CD4-positive, alpha-beta memory T cell (primary cell): ENCODE measurements around the gene COPE. TPM values are rescaled to one million over a fixed set of nuclear protein-coding genes. Genes with fewer than 3 reads are reported as not detected.

ENCODE experiments used
- CTCF ChIA-PET: fragments of 350-600 bp; sonication (Branson Sonifier 250); formaldehyde crosslinking; loops from one replicate; lab custom pipeline; 2021; ENCODE audit warnings: inconsistent platforms; ENCODE audit not compliant: partially characterized antibody; lab: Charles Lee
- POLR2A ChIA-PET: fragments of 350-600 bp; sonication (Branson Sonifier 250); formaldehyde crosslinking; loops from one replicate; lab custom pipeline; 2021; ENCODE audit not compliant: partially characterized antibody; lab: Charles Lee
- DNase-seq, 5 donors: peaks; one replicate each; pipeline versions ENCODE4 v3.0.0 to v3.0.0-alpha.2; 2020 to 2022; ENCODE audit warnings: mixed read lengths in 1 of 5
- H3K27ac ChIP-seq: one replicate; pipeline ENCODE4 v1.7.0; 2013; ENCODE audit warnings: low read depth, low read length
- H3K27me3 ChIP-seq: 2 replicates; pipeline ENCODE4 v1.7.0; 2013; ENCODE audit warnings: mild to moderate bottlenecking, low read length, moderate library complexity; ENCODE audit not compliant: insufficient read depth
- H3K36me3 ChIP-seq: 2 replicates; pipeline ENCODE4 v1.7.0; 2013; ENCODE audit warnings: mild to moderate bottlenecking, low read length, moderate library complexity; ENCODE audit not compliant: insufficient read depth
- H3K4me1 ChIP-seq: 2 replicates; pipeline ENCODE4 v1.7.0; 2013; ENCODE audit warnings: mild to moderate bottlenecking, low read length, moderate library complexity; ENCODE audit not compliant: insufficient read depth
- H3K4me3 ChIP-seq, 2 donors: one replicate each; pipeline ENCODE4 v1.7.0; 2013; ENCODE audit warnings: low read length in 2 of 2, mild to moderate bottlenecking in 1 of 2
- H3K9me3 ChIP-seq, 2 donors: one replicate each; pipeline ENCODE4 v1.7.0; 2013; ENCODE audit warnings: low read length in 2 of 2, control low read depth in 1 of 2; ENCODE audit not compliant: control insufficient read depth in 1 of 2
- H3K27ac Mint-ChIP-seq, 7 donors: one replicate each; pipeline ENCODE4 v1.8.0; 2020 to 2021; ENCODE audit warnings: mixed read lengths in 7 of 7, mild to moderate bottlenecking in 6 of 7, inconsistent platforms in 3 of 7, moderate library complexity in 3 of 7
- H3K27me3 Mint-ChIP-seq, 2 donors: one replicate each; pipeline ENCODE4 v1.8.0; 2020 to 2021; ENCODE audit warnings: mixed read lengths in 2 of 2
- H3K36me3 Mint-ChIP-seq, 2 donors: one replicate each; pipeline ENCODE4 v1.8.0; 2020 to 2021; ENCODE audit warnings: mixed read lengths in 2 of 2, inconsistent platforms in 1 of 2, mild to moderate bottlenecking in 1 of 2
- H3K4me1 Mint-ChIP-seq, 4 donors: one replicate each; pipeline ENCODE4 v1.8.0; 2020 to 2021; ENCODE audit warnings: mixed read lengths in 4 of 4, mild to moderate bottlenecking in 1 of 4
- H3K4me3 Mint-ChIP-seq, 8 donors: one replicate each; pipeline ENCODE4 v1.8.0; 2020 to 2021; ENCODE audit warnings: mixed read lengths in 8 of 8, mild to moderate bottlenecking in 7 of 8, moderate library complexity in 6 of 8, inconsistent platforms in 3 of 8
- H3K9me3 Mint-ChIP-seq, 8 donors: one replicate each; pipeline ENCODE4 v1.8.0; 2020 to 2021; ENCODE audit warnings: mixed read lengths in 8 of 8, mild to moderate bottlenecking in 5 of 8, inconsistent platforms in 3 of 8, moderate library complexity in 1 of 8
- intact Hi-C: fragments of 100-400 bp; cut with micrococcal nuclease; formaldehyde crosslinking; loops from one replicate; pipeline ENCODE4 v1.15.1; 2023
- polyA plus RNA-seq, 2 donors: library from polyadenylated mRNA; unstranded; fragments of 300-500 nt; fragmentation: Illumina TruSeq; gene quantifications; one replicate each; pipeline ENCODE4 v1.2.3, GENCODE V29; 2021
- total RNA-seq, 2 experiments: library from RNA; stranded (reverse); gene quantifications; one replicate each; pipeline ENCODE4 v1.2.3, GENCODE V29; 2021

The COPE gene
- total and polyA plus RNA-seq, 4 experiments from 2014 or later = 165 to 276 (median 221) TPM

DNA sequence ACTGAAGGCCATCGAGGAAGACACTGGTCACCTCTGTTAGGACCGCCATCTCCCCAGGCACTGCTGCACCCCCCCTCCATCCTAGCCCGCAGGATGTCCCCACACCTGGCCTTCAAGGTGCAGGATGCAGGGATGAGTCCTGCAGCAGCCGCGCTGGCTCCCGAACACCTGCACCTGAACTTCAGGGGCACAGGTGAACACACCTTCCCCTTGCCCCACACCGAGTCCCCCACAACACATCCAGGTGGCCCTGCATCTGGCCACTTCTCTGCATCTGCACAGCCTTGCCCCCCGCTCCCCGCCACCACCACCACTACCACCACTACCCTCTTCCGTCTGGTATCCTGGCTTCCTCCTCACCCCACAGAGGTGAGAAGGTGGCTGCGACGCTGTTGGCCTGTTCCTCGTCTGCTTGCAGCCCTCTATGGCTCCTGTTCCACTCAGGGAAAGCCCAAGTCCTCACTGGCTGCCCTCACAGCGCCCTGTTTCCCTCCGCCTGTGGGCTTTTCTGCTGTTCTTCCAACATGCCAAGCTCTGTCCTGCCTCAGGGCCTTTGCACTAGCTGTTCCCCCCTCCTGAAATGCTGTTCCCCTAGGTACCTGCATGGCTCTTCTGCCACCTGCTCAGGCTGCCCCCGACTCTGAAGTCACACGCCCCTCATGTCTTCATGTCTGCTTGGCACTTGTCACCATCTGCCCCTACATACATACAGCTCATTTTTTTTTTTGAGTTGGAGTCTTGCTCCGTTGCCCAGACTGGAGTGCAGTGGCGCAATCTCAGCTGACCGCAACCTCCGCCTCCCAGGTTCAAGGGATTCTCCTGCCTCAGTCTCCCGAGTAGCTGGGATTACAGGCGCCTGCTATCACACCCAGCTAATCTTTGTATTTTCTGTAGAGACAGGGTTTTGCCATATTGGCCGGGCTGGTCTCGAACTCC lies 21.8 kb downstream of the COPE start:
- Mint-ChIP-seq H3K27ac (peak overlapping the region in 1 of 7 donors; percentile 8), H3K27me3 (peaks cover 15 to 17% of the 10 kb centered on the region in 2 donors), H3K4me3 (peak overlapping the region; percentile 9 to 57 (median 40)), H3K4me1 (peaks cover 7 to 17% (median 11%) of the 10 kb centered on the region in 4 donors), H3K36me3 (peaks cover 6 to 17% of the 10 kb centered on the region in 2 donors), H3K9me3 (peaks cover 0 to 1% (median 0%) of the 10 kb centered on the region in 8 donors)
- Histone ChIP-seq H3K36me3 (peaks cover 7% of the 10 kb centered on the region), H3K27ac (no peak overlapping the region), H3K4me1 (peaks cover 7% of the 10 kb centered on the region), H3K27me3 (no peaks in the 10 kb centered on the region), H3K4me3 (no peak overlapping the region), H3K9me3 (no peaks in the 10 kb centered on the region)
- peak in 1 of 5 donors; percentile 34 for DNase-seq
- ChIA-PET POLR2A (no interaction called here), CTCF (interaction anchor here (1.0 kb wide), 1 partner anchor 31 kb away, joined by 3 read pairs; no protein-coding TSS in a partner anchor)
- intact Hi-C loops = no loop called here

- H3K36me3 Mint-ChIP-seq = peaks cover 2 to 13% of the 10 kb centered on the region in 2 donors
- Histone ChIP-seq H3K9me3 (no peaks in the 10 kb centered on the region), H3K27me3 (no peaks in the 10 kb centered on the region), H3K4me3 (no peak overlapping the region), H3K36me3 (peaks cover 7% of the 10 kb centered on the region), H3K27ac (no peak overlapping the region), H3K4me1 (peaks cover 7% of the 10 kb centered on the region)
- POLR2A ChIA-PET = no interaction called here
- intact Hi-C loops = no loop called here
- H3K4me3 Mint-ChIP-seq = peak overlapping the region; percentile 47 to 79 (median 64)
- DNase-seq = peak in 1 of 5 donors; percentile 40
- peaks cover 0 to 1% (median 0%) of the 10 kb centered on the region in 8 donors for H3K9me3 Mint-ChIP-seq
- CTCF ChIA-PET = no interaction called here
- peaks cover 7 to 17% (median 11%) of the 10 kb centered on the region in 4 donors for H3K4me1 Mint-ChIP-seq
- H3K27ac Mint-ChIP-seq = peak overlapping the region in 1 of 7 donors; percentile 26
- peaks cover 15 to 17% of the 10 kb centered on the region in 2 donors for H3K27me3 Mint-ChIP-seq
Observed at GRCh38 chr19:18896421-18896841, 22.8 kb downstream of the COPE start.

- POLR2A ChIA-PET = no interaction called here
- peak in 1 of 5 donors; percentile 7 for DNase-seq
- Mint-ChIP-seq H3K9me3 (peaks cover 0 to 1% (median 0%) of the 10 kb centered on the region in 8 donors), H3K36me3 (peaks cover 0 to 10% of the 10 kb centered on the region in 2 donors), H3K27me3 (peaks cover 15 to 17% of the 10 kb centered on the region in 2 donors), H3K4me3 (peak within 1 kb of the TSS; percentile 47 to 79 (median 64)), H3K27ac (peak within 1 kb of the TSS in 1 of 7 donors; percentile 26), H3K4me1 (peaks cover 7 to 17% (median 11%) of the 10 kb centered on the region in 4 donors)
- Histone ChIP-seq H3K4me3 (no peak within 1 kb of the TSS), H3K27me3 (no peaks in the 10 kb centered on the region), H3K36me3 (peaks cover 4% of the 10 kb centered on the region), H3K27ac (no peak within 1 kb of the TSS), H3K9me3 (no peaks in the 10 kb centered on the region), H3K4me1 (peaks cover 7% of the 10 kb centered on the region)
- intact Hi-C loops = no loop called here
- CTCF ChIA-PET = no interaction called here
Observed at GRCh38 chr19:18895824-18896341, 23.3 kb downstream of the COPE start, which contains the start of gene CERS1. Gene CERS1, minus strand, starts transcription at chr19:18896158. Its CDS starts 86 bp downstream, at chr19:18896072.

DNA sequence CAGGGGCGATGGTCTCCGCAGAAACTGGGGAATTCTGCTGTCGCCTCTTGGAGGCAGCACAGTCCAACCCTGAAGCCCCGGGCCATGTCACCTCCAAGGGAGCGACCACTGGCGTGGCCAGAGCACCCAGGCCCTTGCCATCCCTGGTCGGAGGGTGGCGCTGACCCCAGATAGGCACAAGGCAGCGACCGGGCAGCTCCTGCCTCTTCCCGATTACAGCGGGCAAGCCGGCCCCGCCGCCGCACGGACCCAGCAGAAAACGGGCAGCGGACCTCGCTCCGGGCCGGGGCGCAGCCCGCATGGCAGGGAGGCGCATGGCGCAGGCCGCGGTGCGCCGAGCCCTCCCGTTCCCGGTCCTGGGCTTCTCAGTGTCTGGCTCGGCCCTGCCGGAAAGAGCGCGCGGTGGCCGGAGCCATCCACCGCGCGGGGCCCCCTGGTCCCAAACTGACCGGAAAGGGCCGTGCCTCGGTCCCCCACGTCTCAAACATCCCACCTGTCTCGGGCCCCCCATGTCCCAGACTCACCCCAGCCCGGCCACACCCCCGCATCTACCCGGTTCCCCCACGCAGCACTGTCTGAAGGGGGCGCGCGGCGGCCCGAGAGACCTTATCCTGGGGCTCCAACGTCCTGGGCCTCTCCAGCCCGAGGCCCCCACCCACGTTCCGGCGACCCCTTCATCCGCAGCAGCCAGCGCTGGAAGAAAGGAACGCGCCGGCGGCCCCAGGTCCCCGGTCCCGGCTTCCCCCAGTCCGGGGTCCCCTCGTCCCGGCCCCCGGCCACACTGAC lies 24.0 kb downstream of the COPE start:
- Histone ChIP-seq H3K27ac (no peak overlapping the region), H3K4me3 (no peak overlapping the region), H3K4me1 (peaks cover 7% of the 10 kb centered on the region), H3K36me3 (no peaks in the 10 kb centered on the region), H3K27me3 (no peaks in the 10 kb centered on the region), H3K9me3 (no peaks in the 10 kb centered on the region)
- peaks cover 0 to 1% (median 0%) of the 10 kb centered on the region in 8 donors for H3K9me3 Mint-ChIP-seq
- no peak overlapping the region for H3K27ac Mint-ChIP-seq
- H3K27me3 Mint-ChIP-seq = peaks cover 15 to 17% of the 10 kb centered on the region in 2 donors
- POLR2A ChIA-PET = no interaction called here
- intact Hi-C loops = no loop called here
- H3K36me3 Mint-ChIP-seq = peaks cover 0 to 7% of the 10 kb centered on the region in 2 donors
- peak in 1 of 5 donors; percentile 19 for DNase-seq
- peak overlapping the region in 3 of 8 donors; percentile 41 to 63 (median 52) for H3K4me3 Mint-ChIP-seq
- peaks cover 7 to 17% (median 11%) of the 10 kb centered on the region in 4 donors for H3K4me1 Mint-ChIP-seq
- CTCF ChIA-PET = no interaction called here

- H3K27me3 ChIP-seq = no peaks in the 10 kb centered on the region
- DNase-seq = peak in 1 of 5 donors; percentile 34
- H3K9me3 ChIP-seq = no peaks in the 10 kb centered on the region
- CTCF ChIA-PET = no interaction called here
- peak overlapping the region in 1 of 8 donors; percentile 63 for H3K4me3 Mint-ChIP-seq
- H3K36me3 ChIP-seq = no peaks in the 10 kb centered on the region
- intact Hi-C loops = no loop called here
- H3K4me1 ChIP-seq = peaks cover 7% of the 10 kb centered on the region
- H3K27ac Mint-ChIP-seq = no peak overlapping the region
- H3K36me3 Mint-ChIP-seq = peaks cover 0 to 2% of the 10 kb centered on the region in 2 donors
- no peak overlapping the region for H3K4me3 ChIP-seq
- H3K4me1 Mint-ChIP-seq = peaks cover 7 to 17% (median 11%) of the 10 kb centered on the region in 4 donors
- POLR2A ChIA-PET = interaction anchor here (0.6 kb wide), 1 partner anchor 40 kb away, joined by 3 read pairs; no protein-coding TSS in a partner anchor
- peaks cover 0 to 1% (median 0%) of the 10 kb centered on the region in 8 donors for H3K9me3 Mint-ChIP-seq
- peaks cover 15 to 18% of the 10 kb centered on the region in 2 donors for H3K27me3 Mint-ChIP-seq
- H3K27ac ChIP-seq = no peak overlapping the region
Observed at GRCh38 chr19:18894254-18895037, 24.7 kb downstream of the COPE start.

- Mint-ChIP-seq H3K4me3 (no peak overlapping the region), H3K27me3 (peaks cover 15 to 18% of the 10 kb centered on the region in 2 donors), H3K27ac (no peak overlapping the region), H3K36me3 (peaks cover 0 to 2% of the 10 kb centered on the region in 2 donors), H3K9me3 (peaks cover 0 to 1% (median 0%) of the 10 kb centered on the region in 8 donors), H3K4me1 (peaks cover 7 to 17% (median 11%) of the 10 kb centered on the region in 4 donors)
- peaks cover 7% of the 10 kb centered on the region for H3K4me1 ChIP-seq
- no peaks in the 10 kb centered on the region for H3K27me3 ChIP-seq
- H3K36me3 ChIP-seq = no peaks in the 10 kb centered on the region
- intact Hi-C loops = no loop called here
- H3K9me3 ChIP-seq = no peaks in the 10 kb centered on the region
- ChIA-PET CTCF (no interaction called here), POLR2A (no interaction called here)
- no peak overlapping the region for H3K27ac ChIP-seq
- no peak overlapping the region for H3K4me3 ChIP-seq
- peak in 1 of 5 donors; percentile 11 for DNase-seq
Observed at GRCh38 chr19:18893587-18894253, 25.5 kb downstream of the COPE start.
